Progenitor cell of endocrine pancreas (in vitro differentiated cells): ENCODE measurements around the gene UBE2E1. TPM values are rescaled to one million over a fixed set of nuclear protein-coding genes. Genes with fewer than 3 reads are reported as not detected.
A peak's percentile ranks its signal among the peaks of the same experiment; 100 is the strongest.

Experiments used
- DNase-seq: peaks from one replicate; pipeline ENCODE4 v3.0.0; 2021; ENCODE audit warnings: low spot score; ENCODE audit not compliant: unreplicated experiment
- H3K27ac Mint-ChIP-seq: 2 replicates; pipeline ENCODE4 v1.8.0; 2021; ENCODE audit warnings: mild to moderate bottlenecking, moderate library complexity, mixed read lengths
- H3K27me3 Mint-ChIP-seq: 2 replicates; pipeline ENCODE4 v1.8.0; 2021; ENCODE audit warnings: mixed read lengths
- H3K36me3 Mint-ChIP-seq: 2 replicates; pipeline ENCODE4 v1.8.0; 2022; ENCODE audit warnings: mixed read lengths; ENCODE audit not compliant: insufficient read depth
- H3K4me1 Mint-ChIP-seq: 2 replicates; pipeline ENCODE4 v1.8.0; 2021; ENCODE audit warnings: low read depth, mixed read lengths
- H3K4me3 Mint-ChIP-seq: 2 replicates; pipeline ENCODE4 v1.8.0; 2021; ENCODE audit warnings: low read depth, mild to moderate bottlenecking, moderate library complexity, mixed read lengths
- H3K9me3 Mint-ChIP-seq: 2 replicates; pipeline ENCODE4 v1.8.0; 2021; ENCODE audit warnings: low read depth, mixed read lengths
- CTCF ChIP-seq: fragments of 200-600 bp; sonication (generic); IDR thresholded peaks from one replicate; pipeline ENCODE4 v1.5.0; 2021; ENCODE audit warnings: antibody characterized with exemption, mild to moderate bottlenecking; ENCODE audit not compliant: unreplicated experiment
- total RNA-seq: library from RNA; stranded (reverse); gene quantifications from 2 replicates; pipeline ENCODE4 v1.2.1, GENCODE V29; 2021

UBE2E1 gene
- total RNA-seq, 1 donor from 2014 or later: 134 TPM

GRCh38 chr3:23820888-23821287, 15.1 kb downstream of the UBE2E1 start:
- Mint-ChIP-seq H3K9me3 (no peaks in the 10 kb centered on the region), H3K4me3 (no peak overlapping the region), H3K27me3 (no peaks in the 10 kb centered on the region), H3K4me1 (peaks cover 35% of the 10 kb centered on the region), H3K36me3 (peaks cover 13% of the 10 kb centered on the region), H3K27ac (no peak overlapping the region)
- TF ChIP-seq CTCF: no peak
- no peak for DNase-seq

GRCh38 chr3:23821858-23822257, 16.1 kb downstream of the UBE2E1 start:
- no peak for DNase-seq
- Mint-ChIP-seq H3K36me3 (peaks cover 9% of the 10 kb centered on the region), H3K27me3 (no peaks in the 10 kb centered on the region), H3K9me3 (no peaks in the 10 kb centered on the region), H3K4me3 (no peak overlapping the region), H3K27ac (peak overlapping the region; percentile 1), H3K4me1 (peaks cover 37% of the 10 kb centered on the region)
- no peak for TF ChIP-seq CTCF

- Mint-ChIP-seq H3K27ac (no peak overlapping the region), H3K4me3 (no peak overlapping the region), H3K27me3 (no peaks in the 10 kb centered on the region), H3K4me1 (peaks cover 36% of the 10 kb centered on the region), H3K36me3 (peaks cover 7% of the 10 kb centered on the region), H3K9me3 (no peaks in the 10 kb centered on the region)
- TF ChIP-seq CTCF: no peak
- DNase-seq: no peak
Observed at GRCh38 chr3:23822559-23822958, 16.8 kb downstream of the UBE2E1 start.

GRCh38 chr3:23823620-23824019, 17.9 kb downstream of the UBE2E1 start:
- Mint-ChIP-seq H3K9me3 (no peaks in the 10 kb centered on the region), H3K27ac (no peak overlapping the region), H3K4me3 (no peak overlapping the region), H3K27me3 (no peaks in the 10 kb centered on the region), H3K36me3 (peaks cover 3% of the 10 kb centered on the region), H3K4me1 (peaks cover 31% of the 10 kb centered on the region)
- TF ChIP-seq CTCF: no peak
- DNase-seq: no peak

- Mint-ChIP-seq H3K36me3 (peaks cover 2% of the 10 kb centered on the region), H3K27ac (no peak overlapping the region), H3K4me1 (peaks cover 37% of the 10 kb centered on the region), H3K4me3 (no peak overlapping the region), H3K9me3 (no peaks in the 10 kb centered on the region), H3K27me3 (no peaks in the 10 kb centered on the region)
- no peak for TF ChIP-seq CTCF
- DNase-seq: no peak
Observed at GRCh38 chr3:23824699-23825444, 19.1 kb downstream of the UBE2E1 start.
